GM23338 (cell line): ENCODE measurements around the gene KLHDC8B.

Source experiments
- CREB1 ChIP-seq: fragments of 250-450 bp; sonication (Bioruptor Pico); IDR thresholded peaks from 2 replicates; pipeline ENCODE4 v1.5.0; 2020; ENCODE audit warnings: low read depth, mild to moderate bottlenecking, moderate library complexity
- EZH2 ChIP-seq: fragments of 200-600 bp; sonication (generic); IDR thresholded peaks from one replicate; pipeline ENCODE4 v1.8.0; 2017; ENCODE audit warnings: antibody characterized with exemption, mild to moderate bottlenecking, low read depth; ENCODE audit not compliant: unreplicated experiment
- EZH2phosphoT487 ChIP-seq: fragments of 200-600 bp; sonication (generic); IDR thresholded peaks from one replicate; pipeline ENCODE4 v1.8.1; 2018; ENCODE audit warnings: antibody characterized with exemption; ENCODE audit not compliant: unreplicated experiment
- JUNB ChIP-seq: IDR thresholded peaks from one replicate; pipeline ENCODE4 v1.6.1; 2016; ENCODE audit warnings: antibody characterized with exemption; ENCODE audit not compliant: unreplicated experiment
- POLR2AphosphoS5 ChIP-seq: IDR thresholded peaks from 2 replicates; pipeline ENCODE4 v1.6.1; 2016; ENCODE audit warnings: antibody characterized with exemption, low read depth
- STAT1 ChIP-seq: IDR thresholded peaks from one replicate; pipeline ENCODE4 v1.6.1; 2016; ENCODE audit warnings: antibody characterized with exemption; ENCODE audit not compliant: unreplicated experiment
- ZNF331 ChIP-seq: fragments of 250-450 bp; sonication (Bioruptor Pico); IDR thresholded peaks from 2 replicates; pipeline ENCODE4 v1.5.0; 2020; ENCODE audit warnings: low read depth, mild to moderate bottlenecking, moderate library complexity
- TF ChIP-seq, protein P1 (sequence below), 2 experiments: fragments of 200-600 bp in 1 of 2; sonication (generic) in 1 of 2; conservative IDR thresholded peaks; 2 replicates each; pipeline versions ENCODE4 v1.5.1 to v1.6.1; 2016 to 2017; ENCODE audit warnings: antibody characterized with exemption in 2 of 2, low read depth in 2 of 2, mild to moderate bottlenecking in 2 of 2, moderate library complexity in 1 of 2
- TF ChIP-seq, protein P2 (sequence below): IDR thresholded peaks from one replicate; pipeline ENCODE4 v1.6.1; 2018; ENCODE audit warnings: antibody characterized with exemption; ENCODE audit not compliant: unreplicated experiment
- TF ChIP-seq, protein P3 (sequence below): IDR thresholded peaks from 2 replicates; pipeline ENCODE4 v1.6.1; 2016; ENCODE audit warnings: antibody characterized with exemption

DNA sequence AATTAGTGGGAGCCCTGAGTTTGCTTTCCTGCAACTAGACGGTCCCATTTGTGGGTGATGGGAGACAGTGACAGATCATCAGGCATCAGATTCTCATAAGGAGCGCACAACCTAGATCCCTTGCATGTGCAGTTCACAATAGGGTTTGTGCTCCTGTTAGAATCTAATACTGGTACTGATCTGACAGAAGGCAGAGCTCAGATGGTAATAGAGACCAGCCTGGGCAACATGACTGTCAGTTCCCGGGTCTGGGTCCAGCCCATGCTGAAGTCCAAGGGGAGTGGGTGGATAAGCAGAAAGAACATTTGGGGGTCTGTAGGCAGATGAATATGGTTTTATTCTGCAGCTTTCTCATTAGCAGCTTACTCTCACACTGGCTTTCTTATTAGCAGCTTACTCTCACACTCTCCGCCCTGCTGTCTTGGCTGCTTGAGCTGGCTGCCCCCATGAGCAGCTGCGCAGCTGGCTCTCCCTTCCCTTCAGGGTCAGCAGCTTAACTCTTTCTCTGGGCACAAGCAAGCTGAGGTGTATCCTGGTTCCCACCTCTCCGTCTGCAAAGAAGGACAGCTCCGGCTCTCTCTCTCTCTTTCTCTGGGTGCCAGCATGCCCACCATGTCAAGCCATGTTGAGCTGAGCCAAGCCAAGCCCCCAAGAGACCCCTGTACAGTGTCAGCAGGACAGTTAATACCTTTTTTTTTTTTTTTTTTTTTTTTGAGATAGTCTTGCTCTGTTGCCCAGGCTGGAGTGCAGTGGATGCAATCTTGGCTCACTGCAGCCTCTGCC, 46.5 kb downstream of the KLHDC8B start:
- TF ChIP-seq, protein P1, sequence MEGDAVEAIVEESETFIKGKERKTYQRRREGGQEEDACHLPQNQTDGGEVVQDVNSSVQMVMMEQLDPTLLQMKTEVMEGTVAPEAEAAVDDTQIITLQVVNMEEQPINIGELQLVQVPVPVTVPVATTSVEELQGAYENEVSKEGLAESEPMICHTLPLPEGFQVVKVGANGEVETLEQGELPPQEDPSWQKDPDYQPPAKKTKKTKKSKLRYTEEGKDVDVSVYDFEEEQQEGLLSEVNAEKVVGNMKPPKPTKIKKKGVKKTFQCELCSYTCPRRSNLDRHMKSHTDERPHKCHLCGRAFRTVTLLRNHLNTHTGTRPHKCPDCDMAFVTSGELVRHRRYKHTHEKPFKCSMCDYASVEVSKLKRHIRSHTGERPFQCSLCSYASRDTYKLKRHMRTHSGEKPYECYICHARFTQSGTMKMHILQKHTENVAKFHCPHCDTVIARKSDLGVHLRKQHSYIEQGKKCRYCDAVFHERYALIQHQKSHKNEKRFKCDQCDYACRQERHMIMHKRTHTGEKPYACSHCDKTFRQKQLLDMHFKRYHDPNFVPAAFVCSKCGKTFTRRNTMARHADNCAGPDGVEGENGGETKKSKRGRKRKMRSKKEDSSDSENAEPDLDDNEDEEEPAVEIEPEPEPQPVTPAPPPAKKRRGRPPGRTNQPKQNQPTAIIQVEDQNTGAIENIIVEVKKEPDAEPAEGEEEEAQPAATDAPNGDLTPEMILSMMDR (conservative IDR thresholded peaks at IDR 0.05; ENCODE audit: low read depth in 2 of 2): no peak
- TF ChIP-seq EZH2: no peak
- TF ChIP-seq EZH2phosphoT487: no peak
- no peak for TF ChIP-seq POLR2AphosphoS5
- TF ChIP-seq JUNB: no peak
- TF ChIP-seq, protein P2, sequence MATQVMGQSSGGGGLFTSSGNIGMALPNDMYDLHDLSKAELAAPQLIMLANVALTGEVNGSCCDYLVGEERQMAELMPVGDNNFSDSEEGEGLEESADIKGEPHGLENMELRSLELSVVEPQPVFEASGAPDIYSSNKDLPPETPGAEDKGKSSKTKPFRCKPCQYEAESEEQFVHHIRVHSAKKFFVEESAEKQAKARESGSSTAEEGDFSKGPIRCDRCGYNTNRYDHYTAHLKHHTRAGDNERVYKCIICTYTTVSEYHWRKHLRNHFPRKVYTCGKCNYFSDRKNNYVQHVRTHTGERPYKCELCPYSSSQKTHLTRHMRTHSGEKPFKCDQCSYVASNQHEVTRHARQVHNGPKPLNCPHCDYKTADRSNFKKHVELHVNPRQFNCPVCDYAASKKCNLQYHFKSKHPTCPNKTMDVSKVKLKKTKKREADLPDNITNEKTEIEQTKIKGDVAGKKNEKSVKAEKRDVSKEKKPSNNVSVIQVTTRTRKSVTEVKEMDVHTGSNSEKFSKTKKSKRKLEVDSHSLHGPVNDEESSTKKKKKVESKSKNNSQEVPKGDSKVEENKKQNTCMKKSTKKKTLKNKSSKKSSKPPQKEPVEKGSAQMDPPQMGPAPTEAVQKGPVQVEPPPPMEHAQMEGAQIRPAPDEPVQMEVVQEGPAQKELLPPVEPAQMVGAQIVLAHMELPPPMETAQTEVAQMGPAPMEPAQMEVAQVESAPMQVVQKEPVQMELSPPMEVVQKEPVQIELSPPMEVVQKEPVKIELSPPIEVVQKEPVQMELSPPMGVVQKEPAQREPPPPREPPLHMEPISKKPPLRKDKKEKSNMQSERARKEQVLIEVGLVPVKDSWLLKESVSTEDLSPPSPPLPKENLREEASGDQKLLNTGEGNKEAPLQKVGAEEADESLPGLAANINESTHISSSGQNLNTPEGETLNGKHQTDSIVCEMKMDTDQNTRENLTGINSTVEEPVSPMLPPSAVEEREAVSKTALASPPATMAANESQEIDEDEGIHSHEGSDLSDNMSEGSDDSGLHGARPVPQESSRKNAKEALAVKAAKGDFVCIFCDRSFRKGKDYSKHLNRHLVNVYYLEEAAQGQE: no peak
- TF ChIP-seq, protein P3, sequence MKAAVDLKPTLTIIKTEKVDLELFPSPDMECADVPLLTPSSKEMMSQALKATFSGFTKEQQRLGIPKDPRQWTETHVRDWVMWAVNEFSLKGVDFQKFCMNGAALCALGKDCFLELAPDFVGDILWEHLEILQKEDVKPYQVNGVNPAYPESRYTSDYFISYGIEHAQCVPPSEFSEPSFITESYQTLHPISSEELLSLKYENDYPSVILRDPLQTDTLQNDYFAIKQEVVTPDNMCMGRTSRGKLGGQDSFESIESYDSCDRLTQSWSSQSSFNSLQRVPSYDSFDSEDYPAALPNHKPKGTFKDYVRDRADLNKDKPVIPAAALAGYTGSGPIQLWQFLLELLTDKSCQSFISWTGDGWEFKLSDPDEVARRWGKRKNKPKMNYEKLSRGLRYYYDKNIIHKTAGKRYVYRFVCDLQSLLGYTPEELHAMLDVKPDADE: no peak
- no peak for TF ChIP-seq STAT1
- TF ChIP-seq CREB1 (CRISPR knock-in tag): no peak
- TF ChIP-seq ZNF331: no peak
